GM23338 (cell line): ENCODE results near the gene TMEM225. TPM values are rescaled to one million over a fixed set of nuclear protein-coding genes. Genes with fewer than 3 reads are reported as not detected.

Experiments
- ATAC-seq: fragments of 200-7000 bp; cut with Tn5 transposase; 3 replicates; pipeline ENCODE4 v1.9.1; 2020
- DNase-seq: peaks from one replicate; pipeline ENCODE4 v3.0.0-alpha.2; 2015; ENCODE audit warnings: low spot score
- H2AFZ ChIP-seq: fragments of 200-600 bp; sonication (generic); 2 replicates; pipeline ENCODE4 v1.8.0; 2016; ENCODE audit warnings: antibody characterized with exemption, mild to moderate bottlenecking, moderate library complexity
- H3F3A ChIP-seq: fragments of 200-600 bp; sonication (generic); replicated peaks from 2 replicates; pipeline ENCODE4 v1.8.0; 2017; ENCODE audit warnings: antibody characterized with exemption, mixed run types, low read depth
- H3K27ac ChIP-seq: fragments of 200-600 bp; sonication (generic); 2 replicates; pipeline ENCODE4 v1.6.1; 2016; ENCODE audit warnings: low read depth
- H3K27me3 ChIP-seq: fragments of 200-600 bp; sonication (generic); 2 replicates; pipeline ENCODE4 v1.8.0; 2016; ENCODE audit warnings: mild to moderate bottlenecking, mixed run types, moderate library complexity; ENCODE audit not compliant: insufficient read depth
- H3K36me3 ChIP-seq: fragments of 200-600 bp; sonication (generic); 2 replicates; pipeline ENCODE4 v1.8.0; 2016; ENCODE audit warnings: mild to moderate bottlenecking; ENCODE audit not compliant: insufficient read depth
- H3K4me1 ChIP-seq: fragments of 200-600 bp; sonication (generic); 2 replicates; pipeline ENCODE4 v1.8.0; 2016; ENCODE audit warnings: mild to moderate bottlenecking, moderate library complexity; ENCODE audit not compliant: insufficient read depth
- H3K4me2 ChIP-seq: fragments of 200-600 bp; sonication (generic); 2 replicates; pipeline ENCODE4 v1.7.1; 2017; ENCODE audit warnings: mixed run types
- H3K4me3 ChIP-seq: fragments of 200-600 bp; sonication (generic); 2 replicates; pipeline ENCODE4 v1.6.1; 2016; ENCODE audit warnings: mixed run types
- H3K79me2 ChIP-seq: fragments of 200-600 bp; sonication (generic); replicated peaks from 2 replicates; pipeline ENCODE4 v1.8.0; 2017; ENCODE audit warnings: mild to moderate bottlenecking; ENCODE audit not compliant: insufficient read depth
- H3K9me2 ChIP-seq: fragments of 200-600 bp; sonication (generic); 2 replicates; pipeline ENCODE4 v1.8.0; 2017; ENCODE audit not compliant: insufficient read depth
- H4K20me1 ChIP-seq: fragments of 200-600 bp; sonication (generic); replicated peaks from 2 replicates; pipeline ENCODE4 v1.8.0; 2017; ENCODE audit warnings: mild to moderate bottlenecking; ENCODE audit not compliant: insufficient read depth
- H3K27ac Mint-ChIP-seq: 2 replicates; pipeline ENCODE4 v1.8.0; 2020; ENCODE audit warnings: inconsistent platforms, mild to moderate bottlenecking, moderate library complexity, mixed read lengths
- H3K27me3 Mint-ChIP-seq: 3 replicates; pipeline ENCODE4 v1.8.0; 2022; ENCODE audit warnings: low read depth, mild to moderate bottlenecking, moderate library complexity, mixed read lengths, inconsistent platforms; ENCODE audit not compliant: insufficient read depth, poor library complexity
- H3K36me3 Mint-ChIP-seq: 3 replicates; pipeline ENCODE4 v1.8.0; 2021; ENCODE audit warnings: low read depth, mild to moderate bottlenecking, inconsistent platforms, moderate library complexity, mixed read lengths
- H3K4me1 Mint-ChIP-seq: 3 replicates; pipeline ENCODE4 v1.8.0; 2020; ENCODE audit warnings: mild to moderate bottlenecking, inconsistent platforms, mixed read lengths
- H3K4me3 Mint-ChIP-seq: 3 replicates; pipeline ENCODE4 v1.8.0; 2021; ENCODE audit warnings: moderate library complexity, mild to moderate bottlenecking, inconsistent platforms, mixed read lengths
- H3K9me3 Mint-ChIP-seq: 3 replicates; pipeline ENCODE4 v1.8.0; 2020; ENCODE audit warnings: moderate library complexity, mild to moderate bottlenecking, inconsistent platforms, mixed read lengths
- CREB1 ChIP-seq: fragments of 250-450 bp; sonication (Bioruptor Pico); IDR thresholded peaks from 2 replicates; pipeline ENCODE4 v1.5.0; 2020; ENCODE audit warnings: low read depth, mild to moderate bottlenecking, moderate library complexity
- CTCF ChIP-seq, 2 experiments: fragments of 200-600 bp in 1 of 2; sonication (generic) in 1 of 2; conservative IDR thresholded peaks; 2 replicates each; pipeline versions ENCODE4 v1.5.1 to v1.6.1; 2016 to 2017; ENCODE audit warnings: antibody characterized with exemption in 2 of 2, low read depth in 2 of 2, mild to moderate bottlenecking in 2 of 2, moderate library complexity in 1 of 2
- JUNB ChIP-seq: IDR thresholded peaks from one replicate; pipeline ENCODE4 v1.6.1; 2016; ENCODE audit warnings: antibody characterized with exemption; ENCODE audit not compliant: unreplicated experiment
- NANOG ChIP-seq: IDR thresholded peaks from 2 replicates; pipeline ENCODE4 v1.6.1; 2016; ENCODE audit warnings: antibody characterized with exemption, borderline replicate concordance
- POLR2AphosphoS5 ChIP-seq: IDR thresholded peaks from 2 replicates; pipeline ENCODE4 v1.6.1; 2016; ENCODE audit warnings: antibody characterized with exemption, low read depth
- STAT1 ChIP-seq: IDR thresholded peaks from one replicate; pipeline ENCODE4 v1.6.1; 2016; ENCODE audit warnings: antibody characterized with exemption; ENCODE audit not compliant: unreplicated experiment
- ZNF114 ChIP-seq: fragments of 250-450 bp; sonication (Bioruptor Pico); IDR thresholded peaks from 2 replicates; pipeline ENCODE4 v1.5.0; 2020; ENCODE audit warnings: mild to moderate bottlenecking, moderate library complexity
- long read RNA-seq: library from polyadenylated mRNA; unstranded; transcript quantifications from one replicate; pipeline ENCODE4 v2.0.0, GENCODE V29; 2020; ENCODE audit not compliant: unreplicated experiment
- polyA plus RNA-seq: library from polyadenylated mRNA; unstranded; fragments of >200 nt; fragmentation: Nextera tagmentation; extraction: Ambion mirVana; gene quantifications from 2 replicates; pipeline ENCODE4 v1.2.1, GENCODE V29; 2016
- total RNA-seq: library from RNA; depleted of rRNA; stranded (reverse); fragments of >200 nt; shearing (Covaris generic); gene quantifications from 2 replicates; pipeline ENCODE4 v1.2.3, GENCODE V29; 2014; rRNA removed
- TF ChIP-seq, protein P1 (sequence below): IDR thresholded peaks from one replicate; pipeline ENCODE4 v1.6.1; 2018; ENCODE audit warnings: antibody characterized with exemption; ENCODE audit not compliant: unreplicated experiment

Gene TMEM225, protein sequence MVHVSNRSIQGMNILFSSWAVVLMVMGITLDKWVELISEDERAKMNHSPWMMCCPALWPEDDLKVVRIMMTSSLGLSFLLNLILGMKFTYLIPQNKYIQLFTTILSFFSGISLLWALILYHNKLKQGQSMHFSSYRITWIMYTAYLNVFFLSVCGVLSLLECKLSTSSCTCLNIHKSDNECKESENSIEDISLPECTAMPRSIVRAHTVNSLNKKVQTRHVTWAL
- total RNA-seq, result not detected in 2 replicates
- not detected in 2 replicates for polyA plus RNA-seq
- long read RNA-seq, result 0 reads

DNA sequence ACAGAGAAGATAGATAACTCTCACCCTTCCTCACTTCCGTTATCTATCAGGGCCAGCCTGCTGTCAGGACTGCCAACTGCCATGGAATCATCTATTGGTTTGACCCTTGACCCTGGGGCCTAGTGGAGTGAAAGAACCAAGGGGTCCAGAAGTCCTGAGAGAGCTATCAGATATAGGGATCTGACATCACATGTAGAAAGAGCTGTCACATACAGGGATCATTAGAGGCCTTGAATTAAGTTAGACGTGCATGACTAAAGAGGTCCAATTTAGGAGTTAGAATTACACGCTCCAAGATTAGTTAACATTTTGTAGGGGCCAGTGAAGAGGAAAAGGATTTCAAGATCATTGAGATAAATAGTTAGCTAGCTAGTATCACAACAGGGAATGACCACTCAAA, at the start of gene TMEM225:
TMEM225 (minus strand) TSS at position 101 of the 400 bp plus-strand sequence. CDS start 245 bp downstream, outside the sequence.
- Histone ChIP-seq H4K20me1 (no peaks in the 10 kb centered on the region), H3K4me1 (no peaks in the 10 kb centered on the region), H3K79me2 (no peaks in the 10 kb centered on the region), H3K9me2 (peaks cover 17% of the 10 kb centered on the region), H3K4me2 (no peak within 1 kb of the TSS), H3F3A (no peaks in the 10 kb centered on the region), H3K27ac (no peak within 1 kb of the TSS), H2AFZ (no peak within 1 kb of the TSS; the same call in 1 of the 2 replicates), H3K4me3 (no peak within 1 kb of the TSS), H3K36me3 (no peaks in the 10 kb centered on the region), H3K27me3 (no peaks in the 10 kb centered on the region)
- no peak within 1 kb of the TSS for H3K4me3 Mint-ChIP-seq
- no peaks in the 10 kb centered on the region for H3K4me1 Mint-ChIP-seq
- H3K9me3 Mint-ChIP-seq, result no peaks in the 10 kb centered on the region
- ATAC-seq (no peak), DNase-seq (no peak)
- no peaks in the 10 kb centered on the region for H3K36me3 Mint-ChIP-seq
- no peaks in the 10 kb centered on the region for H3K27me3 Mint-ChIP-seq
- TF ChIP-seq POLR2AphosphoS5, result no peak
- no peak for TF ChIP-seq CTCF (conservative IDR thresholded peaks at IDR 0.05; ENCODE audit: low read depth in 2 of 2)
- no peak for TF ChIP-seq JUNB
- TF ChIP-seq, protein P1, sequence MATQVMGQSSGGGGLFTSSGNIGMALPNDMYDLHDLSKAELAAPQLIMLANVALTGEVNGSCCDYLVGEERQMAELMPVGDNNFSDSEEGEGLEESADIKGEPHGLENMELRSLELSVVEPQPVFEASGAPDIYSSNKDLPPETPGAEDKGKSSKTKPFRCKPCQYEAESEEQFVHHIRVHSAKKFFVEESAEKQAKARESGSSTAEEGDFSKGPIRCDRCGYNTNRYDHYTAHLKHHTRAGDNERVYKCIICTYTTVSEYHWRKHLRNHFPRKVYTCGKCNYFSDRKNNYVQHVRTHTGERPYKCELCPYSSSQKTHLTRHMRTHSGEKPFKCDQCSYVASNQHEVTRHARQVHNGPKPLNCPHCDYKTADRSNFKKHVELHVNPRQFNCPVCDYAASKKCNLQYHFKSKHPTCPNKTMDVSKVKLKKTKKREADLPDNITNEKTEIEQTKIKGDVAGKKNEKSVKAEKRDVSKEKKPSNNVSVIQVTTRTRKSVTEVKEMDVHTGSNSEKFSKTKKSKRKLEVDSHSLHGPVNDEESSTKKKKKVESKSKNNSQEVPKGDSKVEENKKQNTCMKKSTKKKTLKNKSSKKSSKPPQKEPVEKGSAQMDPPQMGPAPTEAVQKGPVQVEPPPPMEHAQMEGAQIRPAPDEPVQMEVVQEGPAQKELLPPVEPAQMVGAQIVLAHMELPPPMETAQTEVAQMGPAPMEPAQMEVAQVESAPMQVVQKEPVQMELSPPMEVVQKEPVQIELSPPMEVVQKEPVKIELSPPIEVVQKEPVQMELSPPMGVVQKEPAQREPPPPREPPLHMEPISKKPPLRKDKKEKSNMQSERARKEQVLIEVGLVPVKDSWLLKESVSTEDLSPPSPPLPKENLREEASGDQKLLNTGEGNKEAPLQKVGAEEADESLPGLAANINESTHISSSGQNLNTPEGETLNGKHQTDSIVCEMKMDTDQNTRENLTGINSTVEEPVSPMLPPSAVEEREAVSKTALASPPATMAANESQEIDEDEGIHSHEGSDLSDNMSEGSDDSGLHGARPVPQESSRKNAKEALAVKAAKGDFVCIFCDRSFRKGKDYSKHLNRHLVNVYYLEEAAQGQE, result no peak
- TF ChIP-seq CREB1 (CRISPR knock-in tag), result no peak
- no peak for TF ChIP-seq ZNF114
- no peak for TF ChIP-seq STAT1
- H3K27ac Mint-ChIP-seq, result no peak within 1 kb of the TSS

- Histone ChIP-seq H3K36me3 (no peaks in the 10 kb centered on the region), H3F3A (no peaks in the 10 kb centered on the region), H3K27ac (no peak overlapping the region), H3K4me1 (no peaks in the 10 kb centered on the region), H4K20me1 (no peaks in the 10 kb centered on the region), H3K4me3 (no peak overlapping the region), H3K27me3 (no peaks in the 10 kb centered on the region), H3K4me2 (no peak overlapping the region), H3K79me2 (no peaks in the 10 kb centered on the region), H2AFZ (peak overlapping the region; percentile 11; the same call in 1 of the 2 replicates), H3K9me2 (no peaks in the 10 kb centered on the region)
- Mint-ChIP-seq H3K9me3 (no peaks in the 10 kb centered on the region), H3K4me3 (no peak overlapping the region), H3K27me3 (peaks cover 3% of the 10 kb centered on the region), H3K27ac (no peak overlapping the region), H3K36me3 (no peaks in the 10 kb centered on the region), H3K4me1 (no peaks in the 10 kb centered on the region)
- DNase-seq (no peak), ATAC-seq (no peak)
- no peak for TF ChIP-seq STAT1
- TF ChIP-seq NANOG, result no peak
Measured at GRCh38 chr11:123924027-123924426, 38.6 kb upstream of the TMEM225 start.
